Esophagus squamous epithelium (tissue), 4 donors: ENCODE results near the gene ACSF3.

ENCODE experiments used
- POLR2A ChIP-seq, 4 donors: fragments of 450-650 bp; IDR thresholded peaks; one replicate each; pipeline ENCODE4 v1.6.1; 2017; ENCODE audit warnings: antibody characterized with exemption in 4 of 4, mild to moderate bottlenecking in 4 of 4, moderate library complexity in 3 of 4
- TF ChIP-seq, protein P1 (sequence below), 6 experiments: fragments of 450-650 bp in 4 of 6; fragments of 200-600 bp in 2 of 6; sonication (generic) in 2 of 6; IDR thresholded peaks; one replicate each; pipeline ENCODE4 v1.5.1; 2016 to 2019; ENCODE audit warnings: antibody characterized with exemption in 6 of 6, mild to moderate bottlenecking in 4 of 6, moderate library complexity in 4 of 6

DNA sequence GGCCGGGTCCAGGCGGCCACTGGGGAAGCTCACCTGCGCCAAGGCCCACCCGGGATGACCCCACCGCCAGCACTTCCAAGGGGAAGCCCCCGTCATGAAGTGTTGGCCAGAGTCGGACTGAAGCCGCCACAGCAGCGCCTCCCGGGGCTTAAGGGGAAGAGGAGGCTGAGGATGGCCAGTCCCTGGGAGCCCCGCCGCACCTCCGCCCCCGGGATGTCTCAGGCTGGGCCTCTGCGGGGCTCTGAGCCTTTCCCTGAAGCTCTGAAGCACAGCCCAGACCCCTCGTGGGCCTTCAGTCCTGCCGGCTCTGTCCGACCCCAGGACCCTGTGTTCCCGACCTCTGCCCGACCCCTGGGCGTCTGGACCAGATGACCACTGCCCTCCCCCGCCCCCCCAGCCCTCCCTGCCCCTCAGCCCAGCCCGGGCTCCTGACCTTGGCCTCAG is 42.8 kb upstream of the ACSF3 start:
- TF ChIP-seq, protein P1, sequence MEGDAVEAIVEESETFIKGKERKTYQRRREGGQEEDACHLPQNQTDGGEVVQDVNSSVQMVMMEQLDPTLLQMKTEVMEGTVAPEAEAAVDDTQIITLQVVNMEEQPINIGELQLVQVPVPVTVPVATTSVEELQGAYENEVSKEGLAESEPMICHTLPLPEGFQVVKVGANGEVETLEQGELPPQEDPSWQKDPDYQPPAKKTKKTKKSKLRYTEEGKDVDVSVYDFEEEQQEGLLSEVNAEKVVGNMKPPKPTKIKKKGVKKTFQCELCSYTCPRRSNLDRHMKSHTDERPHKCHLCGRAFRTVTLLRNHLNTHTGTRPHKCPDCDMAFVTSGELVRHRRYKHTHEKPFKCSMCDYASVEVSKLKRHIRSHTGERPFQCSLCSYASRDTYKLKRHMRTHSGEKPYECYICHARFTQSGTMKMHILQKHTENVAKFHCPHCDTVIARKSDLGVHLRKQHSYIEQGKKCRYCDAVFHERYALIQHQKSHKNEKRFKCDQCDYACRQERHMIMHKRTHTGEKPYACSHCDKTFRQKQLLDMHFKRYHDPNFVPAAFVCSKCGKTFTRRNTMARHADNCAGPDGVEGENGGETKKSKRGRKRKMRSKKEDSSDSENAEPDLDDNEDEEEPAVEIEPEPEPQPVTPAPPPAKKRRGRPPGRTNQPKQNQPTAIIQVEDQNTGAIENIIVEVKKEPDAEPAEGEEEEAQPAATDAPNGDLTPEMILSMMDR (IDR thresholded peaks at IDR 0.05), result no peak
- no peak for TF ChIP-seq POLR2A (IDR thresholded peaks at IDR 0.05)
